Measurements from ENCODE around the gene TSPAN14. TPM values are rescaled to one million over a fixed set of nuclear protein-coding genes. Genes with fewer than 3 reads are reported as not detected.

Gene TSPAN14
- total RNA-seq, 1 donor from 2014 or later = 111 TPM

DNA sequence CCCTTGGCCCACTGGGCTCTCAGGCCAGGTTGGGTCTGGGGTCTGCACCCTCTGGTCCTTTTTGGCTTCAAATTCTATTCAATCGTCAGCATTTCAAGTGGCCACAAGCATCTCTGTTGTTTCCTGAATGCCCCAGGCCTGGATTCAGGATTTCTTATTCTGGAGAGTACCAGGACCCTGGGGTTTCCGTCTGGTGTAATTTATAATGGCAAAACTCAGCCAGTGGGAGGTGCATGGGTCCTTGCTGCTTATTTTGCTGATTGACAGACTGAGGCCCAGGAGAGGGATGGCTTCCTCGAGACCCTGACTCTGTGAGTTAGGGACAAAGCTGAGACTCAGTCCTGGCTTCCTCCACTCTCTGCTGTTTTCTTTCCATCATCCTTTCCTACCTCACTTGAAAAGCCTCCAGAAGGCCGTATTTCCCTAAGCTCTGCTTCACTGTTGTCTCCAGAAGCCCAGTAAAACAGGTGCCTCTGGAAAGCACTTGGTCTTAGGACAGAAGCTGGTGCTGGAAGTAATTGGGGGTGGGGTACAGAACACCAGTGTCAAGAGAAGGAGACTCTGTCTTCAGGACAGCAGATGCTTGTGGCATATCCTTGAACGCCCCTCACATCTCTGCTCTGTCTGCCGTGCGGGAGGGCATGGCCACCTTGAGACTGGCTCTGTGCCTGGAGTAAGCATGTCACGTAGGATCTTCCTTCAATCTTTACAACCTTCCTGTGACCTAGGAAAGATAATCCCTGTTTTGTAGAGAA, 44.1 kb downstream of the TSPAN14 start:
- TF ChIP-seq, protein P1, sequence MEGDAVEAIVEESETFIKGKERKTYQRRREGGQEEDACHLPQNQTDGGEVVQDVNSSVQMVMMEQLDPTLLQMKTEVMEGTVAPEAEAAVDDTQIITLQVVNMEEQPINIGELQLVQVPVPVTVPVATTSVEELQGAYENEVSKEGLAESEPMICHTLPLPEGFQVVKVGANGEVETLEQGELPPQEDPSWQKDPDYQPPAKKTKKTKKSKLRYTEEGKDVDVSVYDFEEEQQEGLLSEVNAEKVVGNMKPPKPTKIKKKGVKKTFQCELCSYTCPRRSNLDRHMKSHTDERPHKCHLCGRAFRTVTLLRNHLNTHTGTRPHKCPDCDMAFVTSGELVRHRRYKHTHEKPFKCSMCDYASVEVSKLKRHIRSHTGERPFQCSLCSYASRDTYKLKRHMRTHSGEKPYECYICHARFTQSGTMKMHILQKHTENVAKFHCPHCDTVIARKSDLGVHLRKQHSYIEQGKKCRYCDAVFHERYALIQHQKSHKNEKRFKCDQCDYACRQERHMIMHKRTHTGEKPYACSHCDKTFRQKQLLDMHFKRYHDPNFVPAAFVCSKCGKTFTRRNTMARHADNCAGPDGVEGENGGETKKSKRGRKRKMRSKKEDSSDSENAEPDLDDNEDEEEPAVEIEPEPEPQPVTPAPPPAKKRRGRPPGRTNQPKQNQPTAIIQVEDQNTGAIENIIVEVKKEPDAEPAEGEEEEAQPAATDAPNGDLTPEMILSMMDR (conservative IDR thresholded peaks at IDR 0.05) = no peak
- Mint-ChIP-seq H3K27me3 (no peaks in the 10 kb centered on the region), H3K4me1 (ENCODE audit: unreplicated experiment) (peaks cover 60% of the 10 kb centered on the region), H3K27ac (peak overlapping the region; percentile 90), H3K9me3 (no peaks in the 10 kb centered on the region), H3K4me3 (peak overlapping the region; percentile 16), H3K36me3 (peaks cover 38% of the 10 kb centered on the region)
- DNase-seq (ENCODE audit: extremely low spot score, unreplicated experiment) = no peak

DNA sequence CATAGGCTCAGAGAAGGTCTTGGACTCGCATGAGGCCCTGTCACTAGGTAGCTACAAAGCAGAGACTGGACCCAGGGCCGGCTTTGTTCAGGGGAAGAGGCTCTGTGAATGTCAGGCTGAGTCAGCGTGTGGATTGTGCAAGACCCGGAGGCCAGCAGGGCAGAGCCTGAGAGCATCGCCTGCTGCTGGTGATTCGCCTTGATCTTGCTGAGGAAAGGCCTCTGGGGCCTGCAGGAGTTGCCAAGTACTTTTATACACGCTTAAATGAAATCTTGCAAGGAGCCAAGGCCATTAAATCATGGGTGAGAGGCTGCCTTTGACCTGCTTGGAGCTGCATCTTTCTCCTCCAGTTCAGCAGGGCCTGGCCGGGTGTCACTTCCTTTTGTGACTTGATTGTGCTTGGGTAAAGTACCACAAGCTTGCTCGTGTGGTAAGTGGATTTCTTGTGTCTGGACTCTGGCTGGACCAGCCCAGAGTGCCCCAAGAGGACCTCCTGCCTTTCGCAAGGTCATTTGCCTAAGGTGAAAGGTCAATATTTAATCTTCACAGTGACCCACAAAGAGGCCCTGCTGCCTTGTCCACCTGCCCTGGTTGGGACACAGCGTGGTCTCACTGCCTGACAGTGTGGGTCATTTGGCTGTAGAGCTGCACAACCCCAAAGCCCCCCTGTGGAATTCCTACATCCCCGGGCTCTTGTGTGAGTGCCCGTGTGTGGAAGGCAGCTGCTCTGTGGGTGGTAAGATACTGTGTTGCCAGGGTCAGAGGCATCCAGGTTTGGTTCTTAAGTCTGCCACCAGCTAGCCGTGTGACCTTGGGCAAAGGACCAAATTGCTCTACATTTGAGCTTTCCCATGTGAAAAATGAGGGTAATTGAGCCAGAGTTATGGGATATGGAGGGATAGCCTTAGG, 45.0 kb downstream of the TSPAN14 start:
- Mint-ChIP-seq H3K27me3 (no peaks in the 10 kb centered on the region), H3K4me3 (peak overlapping the region; percentile 22), H3K27ac (peak overlapping the region; percentile 90), H3K4me1 (ENCODE audit: unreplicated experiment) (peaks cover 63% of the 10 kb centered on the region), H3K36me3 (peaks cover 33% of the 10 kb centered on the region), H3K9me3 (no peaks in the 10 kb centered on the region)
- no peak for DNase-seq (ENCODE audit: extremely low spot score, unreplicated experiment)
- TF ChIP-seq, protein P1 (conservative IDR thresholded peaks at IDR 0.05) = no peak

DNA sequence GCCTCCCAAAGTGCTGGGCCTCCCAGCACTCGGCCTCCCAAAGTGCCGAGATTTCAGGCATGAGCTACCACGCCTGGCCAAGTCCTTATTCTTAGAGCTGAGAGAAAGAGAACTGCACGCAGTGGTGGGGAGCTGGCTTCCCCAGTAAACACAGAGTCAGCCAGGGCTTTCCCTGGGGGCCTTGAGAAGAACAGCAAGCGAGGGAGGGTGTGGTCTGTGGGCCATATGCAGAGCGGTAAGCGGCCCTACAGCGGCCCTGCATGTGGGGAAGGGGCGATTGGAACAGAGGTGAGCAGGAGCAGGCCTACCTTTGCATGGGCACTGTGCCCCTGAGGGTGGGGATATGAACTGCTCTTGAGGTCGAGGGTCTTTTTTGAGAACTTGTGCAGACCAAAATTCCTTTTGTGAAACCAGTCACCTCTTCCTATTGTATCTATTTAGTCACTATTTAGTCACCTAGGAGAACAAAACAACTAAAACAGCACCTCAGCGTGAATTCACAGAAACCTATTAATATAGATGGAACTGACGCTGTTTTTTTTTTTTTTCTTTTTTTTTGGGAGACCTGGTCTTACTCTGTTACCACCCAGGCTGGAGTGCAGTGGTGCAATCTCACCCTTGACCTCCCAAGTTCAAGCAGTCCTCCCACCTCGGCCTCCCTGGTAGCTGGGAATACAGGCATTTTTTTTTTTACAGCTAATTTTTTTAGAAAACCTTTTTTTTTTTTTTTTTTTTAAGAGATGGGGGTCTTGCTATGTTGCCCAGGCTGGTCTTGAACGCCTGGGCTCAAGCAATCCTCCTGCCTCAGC, 46.7 kb downstream of the TSPAN14 start:
- H3K4me1 Mint-ChIP-seq (ENCODE audit: unreplicated experiment) = peaks cover 76% of the 10 kb centered on the region
- DNase-seq (ENCODE audit: extremely low spot score, unreplicated experiment) = no peak

DNA sequence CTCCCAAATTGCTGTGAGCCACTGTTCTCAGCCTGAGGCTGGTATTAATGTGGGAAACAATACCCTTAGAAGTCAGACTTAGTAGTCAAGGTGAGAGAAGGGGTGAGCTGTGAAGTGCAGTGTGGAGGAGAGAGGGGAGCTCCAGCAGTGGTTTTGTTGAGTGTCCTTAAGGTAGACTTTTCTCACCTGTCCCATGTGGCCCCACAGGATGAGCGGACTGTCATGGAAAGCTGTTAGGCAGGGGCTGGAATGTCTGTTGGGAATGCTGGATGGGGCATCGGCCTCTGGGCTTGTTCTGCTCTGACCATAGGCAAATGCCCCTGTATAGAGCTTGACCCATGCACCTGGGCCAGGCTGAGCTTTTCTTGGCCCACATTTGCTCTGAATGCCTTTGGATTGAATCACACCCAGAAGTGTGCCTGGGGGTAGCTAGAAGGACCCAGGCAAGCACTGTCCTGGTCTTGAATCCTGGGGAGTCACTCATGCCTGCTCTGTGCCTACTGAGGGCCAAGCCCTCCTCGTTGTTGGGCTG, 47.3 kb downstream of the TSPAN14 start:
- H3K36me3 Mint-ChIP-seq = peaks cover 26% of the 10 kb centered on the region
- peaks cover 83% of the 10 kb centered on the region for H3K4me1 Mint-ChIP-seq (ENCODE audit: unreplicated experiment)
- DNase-seq (ENCODE audit: extremely low spot score, unreplicated experiment) = no peak
- TF ChIP-seq, protein P1 (conservative IDR thresholded peaks at IDR 0.05) = no peak
- no peaks in the 10 kb centered on the region for H3K9me3 Mint-ChIP-seq
- no peaks in the 10 kb centered on the region for H3K27me3 Mint-ChIP-seq
- peak overlapping the region; percentile 96 for H3K27ac Mint-ChIP-seq
- H3K4me3 Mint-ChIP-seq = peak overlapping the region; percentile 29

More for the DNA sequence above, 46.7 kb downstream of the TSPAN14 start:
- Mint-ChIP-seq H3K27me3 (no peaks in the 10 kb centered on the region), H3K4me3 (no peak overlapping the region), H3K9me3 (no peaks in the 10 kb centered on the region), H3K36me3 (peaks cover 25% of the 10 kb centered on the region), H3K27ac (peak overlapping the region; percentile 96)
- TF ChIP-seq, protein P1 (conservative IDR thresholded peaks at IDR 0.05) = no peak

Measured in type B pancreatic cell (in vitro differentiated cells).